Lower leg skin (tissue), 4 donors: ENCODE measurements around the gene MRPS2. TPM values are rescaled to one million over a fixed set of nuclear protein-coding genes. Genes with fewer than 3 reads are reported as not detected.

Experiments used
- DNase-seq, 2 donors: peaks; one replicate each; pipeline ENCODE4 v3.0.0-alpha.2; 2019; ENCODE audit warnings: low spot score in 2 of 2
- H3K4me3 ChIP-seq: fragments of 200-600 bp; sonication (generic); 2 replicates; pipeline ENCODE4 v1.5.1; 2017; ENCODE audit warnings: mild to moderate bottlenecking, low read depth; ENCODE audit not compliant: poor library complexity, severe bottlenecking
- CTCF ChIP-seq, 3 donors: fragments of 450-650 bp; IDR thresholded peaks; one replicate each; pipeline ENCODE4 v1.5.1; 2016; ENCODE audit warnings: antibody characterized with exemption in 3 of 3, mild to moderate bottlenecking in 3 of 3, moderate library complexity in 2 of 3
- POLR2A ChIP-seq, 2 donors: fragments of 450-650 bp; IDR thresholded peaks; one replicate each; pipeline ENCODE4 v1.6.1; 2016 to 2017; ENCODE audit warnings: antibody characterized with exemption in 2 of 2, mild to moderate bottlenecking in 1 of 2, moderate library complexity in 1 of 2
- WGBS, 2 donors: methylation state at CpG; one replicate each; pipeline ENCODE4 v1.1.5; 2018; 5-methylcytosine and 5-hydroxymethylcytosine counted together
- intact Hi-C: fragments of 100-400 bp; cut with DNase I; formaldehyde crosslinking; loops from one replicate; pipeline ENCODE4 v1.15.0; 2023; ENCODE audit warnings: low total_unique reads
- total RNA-seq, 4 donors: library from RNA; depleted of rRNA; stranded (reverse); fragments of >200 nt; gene quantifications; one replicate each; pipeline ENCODE4 v1.1.0, GENCODE V29; 2016

The MRPS2 gene
- total RNA-seq, 4 donors from 2014 or later: 41.3 to 61.6 (median 49.7) TPM

- WGBS, 2 donors: 84 to 90% methylated on average over 18 of the region's 18 CpGs
Observed at GRCh38 chr9:135489188-135489906, 11.1 kb upstream of the MRPS2 start.

GRCh38 chr9:135490166-135490870 is 10.2 kb upstream of the MRPS2 start:
- WGBS, 2 donors: 78 to 82% methylated on average over 16 of the region's 16 CpGs
- intact Hi-C loops: no loop called here
- TF ChIP-seq POLR2A (IDR thresholded peaks at IDR 0.05) (no peak), CTCF (IDR thresholded peaks at IDR 0.05) (no peak)
- H3K4me3 ChIP-seq: no peak overlapping the region
- DNase-seq: no peak

More at GRCh38 chr9:135489188-135489906, 11.1 kb upstream of the MRPS2 start:
- intact Hi-C loops: no loop called here
- no peak for DNase-seq
- no peak for TF ChIP-seq POLR2A (IDR thresholded peaks at IDR 0.05)
- no peak for TF ChIP-seq CTCF (IDR thresholded peaks at IDR 0.05)
- no peak overlapping the region for H3K4me3 ChIP-seq

GRCh38 chr9:135490980-135491464 is 9.5 kb upstream of the MRPS2 start:
- no peak for TF ChIP-seq POLR2A (IDR thresholded peaks at IDR 0.05)
- TF ChIP-seq CTCF (IDR thresholded peaks at IDR 0.05): no peak
- H3K4me3 ChIP-seq: no peak overlapping the region
- no peak for DNase-seq
- WGBS, 2 donors: 81 to 82% methylated on average over 18 of the region's 18 CpGs
- intact Hi-C loops: no loop called here

- no peak for TF ChIP-seq CTCF (IDR thresholded peaks at IDR 0.05)
- TF ChIP-seq POLR2A (IDR thresholded peaks at IDR 0.05): no peak
- WGBS, 2 donors: 57 to 61% methylated on average over 4 of the region's 4 CpGs
- intact Hi-C loops: no loop called here
- no peak overlapping the region for H3K4me3 ChIP-seq
- no peak for DNase-seq
Observed at GRCh38 chr9:135491764-135492163, 8.7 kb upstream of the MRPS2 start.

GRCh38 chr9:135492886-135493669 is 7.4 kb upstream of the MRPS2 start:
- intact Hi-C loops: no loop called here
- no peak overlapping the region for H3K4me3 ChIP-seq
- no peak for TF ChIP-seq CTCF (IDR thresholded peaks at IDR 0.05)
- TF ChIP-seq POLR2A (IDR thresholded peaks at IDR 0.05): no peak
- no peak for DNase-seq
- 69 to 77% methylated on average over 27 of the region's 27 CpGs for WGBS, 2 donors
